Measurements from ENCODE around the gene KIF19. TPM values are rescaled to one million over a fixed set of nuclear protein-coding genes. Genes with fewer than 3 reads are reported as not detected.
"Not testable (repeated sequence)": the region's sequence is repeated elsewhere in the genome, so short reads cannot be mapped to it uniquely, and the experiment has no call there.

Gene KIF19
- total and polyA plus RNA-seq, 10 of the 15 experiments (the other 5 are each of a cell fraction or from before 2014, with no cell fraction given): 0.06 to 0.07 TPM; not detected in 8

GRCh38 chr17:74404789-74405188 is 78.8 kb downstream of the KIF19 start:
- TF ChIP-seq YY1 (IDR thresholded peaks at IDR 0.05; ENCODE audit: low read depth, low read length): no peak
- TF ChIP-seq ZBTB40 (IDR thresholded peaks at IDR 0.05; ENCODE audit: borderline replicate concordance): peak; percentile 78
- POLR2A ChIA-PET: no interaction called here
- DNase-seq (ENCODE audit: low read depth, low spot score) (no peak), ATAC-seq (no peak), FAIRE-seq (no peak)
- in situ Hi-C loops (cut with MboI): no loop called here
- H3K27me3 ChIP-seq (replicated peaks in 1 of 2; ENCODE audit: control insufficient read depth in 2 of 2, insufficient read depth in 2 of 2, low read length in 1 of 2): no peaks in the 10 kb centered on the region; a peak in 1 of 4 replicates
- H3K79me2 ChIP-seq (ENCODE audit: control insufficient read depth, insufficient read depth, low read length): no peaks in the 10 kb centered on the region
- H3K4me2 ChIP-seq (ENCODE audit: control insufficient read depth, insufficient read depth): no peak overlapping the region
- no peak overlapping the region for H3K4me3 ChIP-seq
- intact Hi-C loops (cut with micrococcal nuclease; ENCODE audit: unreplicated experiment): no loop called here
- 4% methylated on average over 6 of the region's 6 CpGs for WGBS (ENCODE audit: insufficient coverage, insufficient replicate concordance, low lambda C conversion rate, missing lambda C conversion rate)
- CTCF ChIA-PET: interaction anchor here (1.0 kb wide), 2 partner anchors 26 to 36 kb away, joined by 3 to 6 read pairs; no protein-coding TSS in a partner anchor
- H3K27ac ChIP-seq (ENCODE audit: control insufficient read depth, insufficient read depth): no peak overlapping the region
- H2AFZ ChIP-seq (ENCODE audit: control insufficient read depth, low read depth, low read length): no peak overlapping the region
- H3K4me1 ChIP-seq (ENCODE audit: control insufficient read depth, insufficient read depth, low read length): no peaks in the 10 kb centered on the region
- BruUV-seq (replicated peaks): no TSS peak
- H3K9me3 ChIP-seq (replicated peaks; ENCODE audit: control insufficient read depth, insufficient read depth, low read length): no peaks in the 10 kb centered on the region
- no peaks in the 10 kb centered on the region for H3K36me3 ChIP-seq (ENCODE audit: control insufficient read depth in 2 of 2, insufficient read depth in 2 of 2, low read length in 1 of 2)
- H3K9ac ChIP-seq (ENCODE audit: control insufficient read depth, insufficient read depth, low read length): no peak overlapping the region
- SMC1A ChIA-PET (ENCODE audit: uncharacterized antibody, unreplicated experiment): interaction anchor here (1.4 kb wide), 1 partner anchor 12 kb away, joined by 3 read pairs; no protein-coding TSS in a partner anchor
- RAD21 ChIA-PET (ENCODE audit: unreplicated experiment): no interaction called here
- no peaks in the 10 kb centered on the region for H4K20me1 ChIP-seq (ENCODE audit: control insufficient read depth, insufficient read depth)

- intact Hi-C loops (cut with micrococcal nuclease; ENCODE audit: unreplicated experiment); H4K20me1 ChIP-seq (ENCODE audit: control insufficient read depth, insufficient read depth); POLR2A ChIA-PET; H3K9me3 ChIP-seq (replicated peaks; ENCODE audit: control insufficient read depth, insufficient read depth, low read length); H3K4me1 ChIP-seq (ENCODE audit: control insufficient read depth, insufficient read depth, low read length); FAIRE-seq; H3K36me3 ChIP-seq (ENCODE audit: control insufficient read depth in 2 of 2, insufficient read depth in 2 of 2, low read length in 1 of 2); DNase-seq (ENCODE audit: low read depth, low spot score); H3K4me2 ChIP-seq (ENCODE audit: control insufficient read depth, insufficient read depth); H3K27ac ChIP-seq (ENCODE audit: control insufficient read depth, insufficient read depth); RAD21 ChIA-PET (ENCODE audit: unreplicated experiment); H2AFZ ChIP-seq (ENCODE audit: control insufficient read depth, low read depth, low read length); ATAC-seq; H3K4me3 ChIP-seq; H3K79me2 ChIP-seq (ENCODE audit: control insufficient read depth, insufficient read depth, low read length); H3K27me3 ChIP-seq (replicated peaks in 1 of 2; ENCODE audit: control insufficient read depth in 2 of 2, insufficient read depth in 2 of 2, low read length in 1 of 2); BruUV-seq (replicated peaks); in situ Hi-C loops (cut with MboI); H3K9ac ChIP-seq (ENCODE audit: control insufficient read depth, insufficient read depth, low read length): not testable (repeated sequence)
- WGBS (ENCODE audit: insufficient coverage, insufficient replicate concordance, low lambda C conversion rate, missing lambda C conversion rate): 33% methylated on average over 5 of the region's 5 CpGs
- ChIA-PET CTCF (interaction anchor here (1.0 to 1.5 kb wide), 2 partner anchors 26 to 36 kb away, joined by 3 read pairs; no protein-coding TSS in a partner anchor), SMC1A (ENCODE audit: uncharacterized antibody, unreplicated experiment) (interaction anchor here (0.8 to 1.4 kb wide), 2 partner anchors 11 to 39 kb away, joined by 3 read pairs; no protein-coding TSS in a partner anchor)
These were observed 79.3 kb downstream of the KIF19 start for GRCh38 chr17:74405311-74405710.

Other genes starting within 250 kb of the KIF19 start
Only the 7 nearest of the 10 such genes appear.
- gene RPL38, start 122.5 kb upstream of the KIF19 start, total RNA-seq (2014; rRNA removed): 3,474 and 3,658 TPM in 2 replicates
- 2,756 and 2,777 TPM in 2 replicates for gene RPL38, start 122.5 kb upstream of the KIF19 start, total RNA-seq (2014; rRNA removed; fragmentation: Illumina TruSeq; extraction: Trizol)
- 1,318 and 1,414 TPM in 2 replicates for gene RPL38, start 122.5 kb upstream of the KIF19 start, total RNA-seq (2021)
- 1,375 and 1,634 TPM in 2 replicates for gene RPL38, start 122.5 kb upstream of the KIF19 start, polyA plus RNA-seq (2011; rRNA removed)
- 1,052 and 1,828 TPM in 2 replicates for gene RPL38, start 122.5 kb upstream of the KIF19 start, polyA plus RNA-seq (2014; fragmentation: Illumina TruSeq; extraction: Trizol)
- gene RPL38, start 122.5 kb upstream of the KIF19 start, polyA plus RNA-seq (2014; fragmentation: Nextera tagmentation; extraction: Ambion mirVana): 1,000 to 10,000 TPM; 2,918 to 3,855 TPM
- 4,938 and 5,822 TPM in 2 replicates for gene RPL38, start 122.5 kb upstream of the KIF19 start, polyA plus RNA-seq (2014; rRNA removed)
- 1,000 to 10,000 TPM; 2,421 to 2,570 TPM for gene RPL38, start 122.5 kb upstream of the KIF19 start, polyA plus RNA-seq (2016; fragmentation: Nextera tagmentation; extraction: Ambion mirVana)
- 9.7 and 10.7 TPM in 2 replicates for gene TTYH2, start 112.7 kb upstream of the KIF19 start, total RNA-seq (2014; rRNA removed)
- gene TTYH2, start 112.7 kb upstream of the KIF19 start, total RNA-seq (2014; rRNA removed; fragmentation: Illumina TruSeq; extraction: Trizol): 4.2 and 4.4 TPM in 2 replicates
- gene TTYH2, start 112.7 kb upstream of the KIF19 start, total RNA-seq (2021): 7.7 and 8.5 TPM in 2 replicates
- 14.1 and 25.2 TPM in 2 replicates for gene TTYH2, start 112.7 kb upstream of the KIF19 start, polyA plus RNA-seq (2011; rRNA removed)
- 5.8 and 6.6 TPM in 2 replicates for gene TTYH2, start 112.7 kb upstream of the KIF19 start, polyA plus RNA-seq (2014; fragmentation: Illumina TruSeq; extraction: Trizol)
- under 1 TPM; 0.26 to 0.47 TPM for gene TTYH2, start 112.7 kb upstream of the KIF19 start, polyA plus RNA-seq (2014; fragmentation: Nextera tagmentation; extraction: Ambion mirVana)
- 9.9 and 10.4 TPM in 2 replicates for gene TTYH2, start 112.7 kb upstream of the KIF19 start, polyA plus RNA-seq (2014; rRNA removed)
- 1 to 10 TPM; 6.5 to 6.7 TPM for gene TTYH2, start 112.7 kb upstream of the KIF19 start, polyA plus RNA-seq (2016; fragmentation: Nextera tagmentation; extraction: Ambion mirVana)
- 0.06 TPM in 1 of 2 replicates, not detected in the other for gene DNAI2, start 52.0 kb upstream of the KIF19 start, total RNA-seq (2014; rRNA removed)
- 0.13 and 0.14 TPM in 2 replicates for gene DNAI2, start 52.0 kb upstream of the KIF19 start, total RNA-seq (2014; rRNA removed; fragmentation: Illumina TruSeq; extraction: Trizol)
- 0.15 and 0.21 TPM in 2 replicates for gene DNAI2, start 52.0 kb upstream of the KIF19 start, total RNA-seq (2021)
- gene DNAI2, start 52.0 kb upstream of the KIF19 start, polyA plus RNA-seq (2011; rRNA removed): 1.0 and 1.8 TPM in 2 replicates
- 0.10 TPM in 1 of 2 replicates, not detected in the other for gene DNAI2, start 52.0 kb upstream of the KIF19 start, polyA plus RNA-seq (2014; fragmentation: Illumina TruSeq; extraction: Trizol)
- gene DNAI2, start 52.0 kb upstream of the KIF19 start, polyA plus RNA-seq (2014; fragmentation: Nextera tagmentation; extraction: Ambion mirVana): under 1 TPM; 0.04 to 0.08 TPM
- 0.06 and 0.14 TPM in 2 replicates for gene DNAI2, start 52.0 kb upstream of the KIF19 start, polyA plus RNA-seq (2014; rRNA removed)
- under 1 TPM; 0.13 to 0.19 TPM for gene DNAI2, start 52.0 kb upstream of the KIF19 start, polyA plus RNA-seq (2016; fragmentation: Nextera tagmentation; extraction: Ambion mirVana)
- gene BTBD17, start 35.6 kb downstream of the KIF19 start, total RNA-seq (2014; rRNA removed): not detected in 2 replicates
- not detected in 2 replicates for gene BTBD17, start 35.6 kb downstream of the KIF19 start, total RNA-seq (2014; rRNA removed; fragmentation: Illumina TruSeq; extraction: Trizol)
- gene BTBD17, start 35.6 kb downstream of the KIF19 start, total RNA-seq (2021): not detected in 2 replicates
- not detected in 2 replicates for gene BTBD17, start 35.6 kb downstream of the KIF19 start, polyA plus RNA-seq (2011; rRNA removed)
- not detected in 2 replicates for gene BTBD17, start 35.6 kb downstream of the KIF19 start, polyA plus RNA-seq (2014; fragmentation: Illumina TruSeq; extraction: Trizol)
- not detected for gene BTBD17, start 35.6 kb downstream of the KIF19 start, polyA plus RNA-seq (2014; fragmentation: Nextera tagmentation; extraction: Ambion mirVana)
- not detected in 2 replicates for gene BTBD17, start 35.6 kb downstream of the KIF19 start, polyA plus RNA-seq (2014; rRNA removed)
- not detected for gene BTBD17, start 35.6 kb downstream of the KIF19 start, polyA plus RNA-seq (2016; fragmentation: Nextera tagmentation; extraction: Ambion mirVana)
- not detected in 2 replicates for gene GPR142, start 41.3 kb downstream of the KIF19 start, total RNA-seq (2014; rRNA removed)
- gene GPR142, start 41.3 kb downstream of the KIF19 start, total RNA-seq (2014; rRNA removed; fragmentation: Illumina TruSeq; extraction: Trizol): not detected in 2 replicates
- gene GPR142, start 41.3 kb downstream of the KIF19 start, total RNA-seq (2021): not detected in 2 replicates
- not detected in 2 replicates for gene GPR142, start 41.3 kb downstream of the KIF19 start, polyA plus RNA-seq (2011; rRNA removed)
- not detected in 2 replicates for gene GPR142, start 41.3 kb downstream of the KIF19 start, polyA plus RNA-seq (2014; fragmentation: Illumina TruSeq; extraction: Trizol)
- gene GPR142, start 41.3 kb downstream of the KIF19 start, polyA plus RNA-seq (2014; fragmentation: Nextera tagmentation; extraction: Ambion mirVana): not detected
- not detected in 2 replicates for gene GPR142, start 41.3 kb downstream of the KIF19 start, polyA plus RNA-seq (2014; rRNA removed)
- gene GPR142, start 41.3 kb downstream of the KIF19 start, polyA plus RNA-seq (2016; fragmentation: Nextera tagmentation; extraction: Ambion mirVana): not detected
- 0.16 and 0.73 TPM in 2 replicates for gene GPRC5C, start 105.9 kb downstream of the KIF19 start, total RNA-seq (2014; rRNA removed)
- 0.28 and 0.31 TPM in 2 replicates for gene GPRC5C, start 105.9 kb downstream of the KIF19 start, total RNA-seq (2014; rRNA removed; fragmentation: Illumina TruSeq; extraction: Trizol)
- gene GPRC5C, start 105.9 kb downstream of the KIF19 start, total RNA-seq (2021): 0.36 and 0.58 TPM in 2 replicates
- gene GPRC5C, start 105.9 kb downstream of the KIF19 start, polyA plus RNA-seq (2011; rRNA removed): 0.26 and 1.3 TPM in 2 replicates
- 0.35 TPM in 1 of 2 replicates, not detected in the other for gene GPRC5C, start 105.9 kb downstream of the KIF19 start, polyA plus RNA-seq (2014; fragmentation: Illumina TruSeq; extraction: Trizol)
- under 1 TPM in 1 of 2 experiments, not detected in 1; 0.04 TPM for gene GPRC5C, start 105.9 kb downstream of the KIF19 start, polyA plus RNA-seq (2014; fragmentation: Nextera tagmentation; extraction: Ambion mirVana)
- gene GPRC5C, start 105.9 kb downstream of the KIF19 start, polyA plus RNA-seq (2014; rRNA removed): 0.14 and 0.66 TPM in 2 replicates
- under 1 TPM in 1 of 2 experiments, not detected in 1; 0.96 TPM for gene GPRC5C, start 105.9 kb downstream of the KIF19 start, polyA plus RNA-seq (2016; fragmentation: Nextera tagmentation; extraction: Ambion mirVana)
- gene CD300A, start 140.4 kb downstream of the KIF19 start, total RNA-seq (2014; rRNA removed): 45.7 and 49.3 TPM in 2 replicates
- gene CD300A, start 140.4 kb downstream of the KIF19 start, total RNA-seq (2014; rRNA removed; fragmentation: Illumina TruSeq; extraction: Trizol): 36.1 and 37.5 TPM in 2 replicates
- 36.1 and 36.2 TPM in 2 replicates for gene CD300A, start 140.4 kb downstream of the KIF19 start, total RNA-seq (2021)
- 102 and 128 TPM in 2 replicates for gene CD300A, start 140.4 kb downstream of the KIF19 start, polyA plus RNA-seq (2011; rRNA removed)
- gene CD300A, start 140.4 kb downstream of the KIF19 start, polyA plus RNA-seq (2014; fragmentation: Illumina TruSeq; extraction: Trizol): 23.1 and 40.5 TPM in 2 replicates
- gene CD300A, start 140.4 kb downstream of the KIF19 start, polyA plus RNA-seq (2014; fragmentation: Nextera tagmentation; extraction: Ambion mirVana): 10 to 100 TPM; 10.6 to 12.1 TPM
- 42.7 and 46.9 TPM in 2 replicates for gene CD300A, start 140.4 kb downstream of the KIF19 start, polyA plus RNA-seq (2014; rRNA removed)
- gene CD300A, start 140.4 kb downstream of the KIF19 start, polyA plus RNA-seq (2016; fragmentation: Nextera tagmentation; extraction: Ambion mirVana): 10 to 100 TPM; 28.6 to 32.1 TPM